A673 (cell line): ENCODE measurements around the gene PLA2G2A. TPM values are rescaled to one million over a fixed set of nuclear protein-coding genes. Genes with fewer than 3 reads are reported as not detected.

ENCODE experiments used
- BruUV-seq: library from RNA; stranded (reverse); fragments of 400-500 nt; replicated peaks from 2 replicates; lab custom pipeline; 2021; lab: Mats Ljungman, UMichigan
- CTCF ChIA-PET: fragments of 300-600 bp; sonication (Branson Sonifier 250); formaldehyde crosslinking; loops from one replicate; lab custom pipeline; 2022; ENCODE audit warnings: antibody characterized with exemption; lab: Charles Lee
- POLR2A ChIA-PET: fragments of 300-600 bp; sonication (Branson Sonifier 250); formaldehyde crosslinking; loops from one replicate; lab custom pipeline; 2022; ENCODE audit warnings: antibody characterized with exemption; ENCODE audit not compliant: low non-redundant PET; lab: Charles Lee
- DNase-seq: peaks from one replicate; pipeline ENCODE4 v3.0.0-alpha.2; 2015; ENCODE audit warnings: low spot score
- H3K27ac ChIP-seq: fragments of 200-600 bp; sonication (generic); 2 replicates; pipeline ENCODE4 v1.5.1; 2016; ENCODE audit warnings: mixed run types, low read depth, mild to moderate bottlenecking, mixed read lengths, antibody characterized with exemption, low read length; ENCODE audit not compliant: poor library complexity, severe bottlenecking
- H3K27me3 ChIP-seq: fragments of 200-600 bp; sonication (generic); replicated peaks from 2 replicates; pipeline ENCODE4 v1.6.1; 2017; ENCODE audit warnings: mixed run types, low read depth, mild to moderate bottlenecking, mixed read lengths, antibody characterized with exemption, low read length; ENCODE audit not compliant: insufficient read depth, poor library complexity
- H3K36me3 ChIP-seq: fragments of 200-600 bp; sonication (generic); 2 replicates; pipeline ENCODE4 v1.6.1; 2016; ENCODE audit warnings: mixed run types, mild to moderate bottlenecking, mixed read lengths, antibody characterized with exemption, low read length; ENCODE audit not compliant: insufficient read depth, poor library complexity, severe bottlenecking
- H3K4me1 ChIP-seq: fragments of 200-600 bp; sonication (generic); 2 replicates; pipeline ENCODE4 v1.6.1; 2017; ENCODE audit warnings: mixed run types, mild to moderate bottlenecking, mixed read lengths, antibody characterized with exemption, low read length; ENCODE audit not compliant: insufficient read depth, poor library complexity, severe bottlenecking
- H3K4me3 ChIP-seq: fragments of 200-600 bp; sonication (generic); 2 replicates; pipeline ENCODE4 v1.5.1; 2016; ENCODE audit warnings: low read depth, mixed run types, mild to moderate bottlenecking, mixed read lengths, low read length; ENCODE audit not compliant: poor library complexity, severe bottlenecking
- H3K9me3 ChIP-seq: fragments of 200-600 bp; sonication (generic); 2 replicates; pipeline ENCODE4 v1.6.1; 2016; ENCODE audit warnings: mixed run types, low read depth, mild to moderate bottlenecking, mixed read lengths, antibody characterized with exemption, low read length; ENCODE audit not compliant: poor library complexity, severe bottlenecking
- CTCF ChIP-seq: fragments of 300-800, 200-600 bp; sonication (generic); conservative IDR thresholded peaks from 2 replicates; pipeline ENCODE4 v1.5.1; 2017; ENCODE audit warnings: low read depth, mild to moderate bottlenecking, antibody characterized with exemption, low read length, moderate library complexity, mixed read lengths
- EZH2 ChIP-seq: fragments of 200-600 bp; sonication (generic); IDR thresholded peaks from 2 replicates; pipeline ENCODE4 v1.6.1; 2017; ENCODE audit warnings: borderline replicate concordance, low read depth, mild to moderate bottlenecking, mixed read lengths, antibody characterized with exemption, low read length; ENCODE audit not compliant: poor library complexity, severe bottlenecking
- intact Hi-C: fragments of 100-400 bp; cut with micrococcal nuclease; formaldehyde crosslinking; loops from one replicate; pipeline ENCODE4 v1.10.0; 2022; ENCODE audit not compliant: unreplicated experiment
- total RNA-seq: library from RNA; stranded (reverse); gene quantifications from 2 replicates; pipeline ENCODE4 v1.2.3, GENCODE V29; 2021

The PLA2G2A gene
- total RNA-seq, 1 experiment from 2014 or later: not detected

DNA sequence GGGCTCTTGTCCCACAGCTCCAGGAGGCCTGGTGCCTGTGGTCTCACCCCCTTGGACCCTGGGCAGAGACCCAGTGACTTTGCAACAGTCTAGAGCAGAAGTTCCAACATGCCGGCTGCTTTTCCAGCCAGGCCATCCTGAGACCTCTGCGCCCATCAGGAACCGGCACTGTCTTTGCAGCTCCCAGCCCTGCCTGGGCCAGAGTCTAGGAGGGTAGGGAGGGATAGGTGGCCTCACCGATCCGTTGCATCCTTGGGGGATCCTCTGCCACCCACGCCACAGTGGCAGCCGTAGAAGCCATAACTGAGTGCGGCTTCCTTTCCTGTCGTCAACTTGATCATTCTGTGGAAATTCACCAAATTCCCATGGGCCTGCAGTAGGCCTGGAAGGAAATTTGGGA lies 1.3 kb downstream of the PLA2G2A start:
- POLR2A ChIA-PET: no interaction called here
- Histone ChIP-seq H3K4me3 (no peak overlapping the region), H3K4me1 (no peaks in the 10 kb centered on the region), H3K9me3 (no peaks in the 10 kb centered on the region), H3K27ac (no peak overlapping the region), H3K36me3 (no peaks in the 10 kb centered on the region), H3K27me3 (peaks cover 10% of the 10 kb centered on the region)
- TF ChIP-seq EZH2 (no peak), CTCF (no peak)
- CTCF ChIA-PET: no interaction called here
- DNase-seq: no peak
- intact Hi-C loops: loop anchor here (10.0 kb wide), 1 partner anchor 177 kb away; no protein-coding TSS in a partner anchor
- BruUV-seq: no TSS peak

GRCh38 chr1:19976317-19977003 lies 3.0 kb downstream of the PLA2G2A start:
- Histone ChIP-seq H3K27ac (no peak overlapping the region), H3K36me3 (no peaks in the 10 kb centered on the region), H3K4me1 (no peaks in the 10 kb centered on the region), H3K4me3 (no peak overlapping the region), H3K27me3 (peaks cover 7% of the 10 kb centered on the region), H3K9me3 (no peaks in the 10 kb centered on the region)
- intact Hi-C loops: loop anchor here (10.0 kb wide), 1 partner anchor 178 kb away; no protein-coding TSS in a partner anchor
- no peak for TF ChIP-seq CTCF
- TF ChIP-seq EZH2: no peak
- POLR2A ChIA-PET: no interaction called here
- no peak for DNase-seq
- BruUV-seq: no TSS peak
- CTCF ChIA-PET: interaction anchor here (0.6 kb wide), 1 partner anchor 26 kb away, joined by 7 read pairs; no protein-coding TSS in a partner anchor

DNA sequence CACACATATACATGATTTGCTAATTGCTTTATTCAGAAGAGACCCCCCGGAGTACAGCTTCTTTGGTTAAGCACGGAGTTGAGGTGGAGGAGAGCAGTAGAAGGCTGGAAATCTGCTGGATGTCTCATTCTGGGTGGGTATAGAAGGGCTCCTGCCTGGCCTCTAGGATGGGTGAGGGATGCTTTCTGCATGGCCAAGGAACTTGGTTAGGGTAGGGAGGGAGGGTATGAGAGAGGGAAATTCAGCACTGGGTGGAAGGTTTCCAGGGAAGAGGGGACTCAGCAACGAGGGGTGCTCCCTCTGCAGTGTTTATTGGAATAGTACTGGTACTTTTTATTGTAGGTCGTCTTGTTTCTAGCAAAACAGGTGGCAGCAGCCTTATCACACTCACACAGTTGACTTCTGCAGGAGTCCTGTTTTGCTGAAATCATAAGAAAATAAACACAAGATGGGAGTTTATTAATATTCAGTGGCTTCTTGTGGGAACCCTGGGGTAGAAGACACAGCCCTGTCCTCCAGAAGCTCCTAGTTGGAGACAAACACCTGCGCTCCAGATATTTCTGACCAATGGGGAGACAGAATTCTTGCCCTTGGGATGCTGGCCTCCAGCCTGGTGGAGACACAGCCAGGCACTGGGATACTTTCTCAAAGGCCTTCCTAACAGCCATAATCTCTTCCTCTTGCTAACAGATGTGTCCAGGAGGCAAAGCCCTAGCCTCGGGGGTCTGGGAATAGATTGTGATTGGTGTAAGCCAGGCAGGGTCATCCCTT lies 3.8 kb downstream of the PLA2G2A start:
- DNase-seq: no peak
- Histone ChIP-seq H3K27me3 (peaks cover 4% of the 10 kb centered on the region), H3K4me3 (no peak overlapping the region), H3K27ac (no peak overlapping the region), H3K4me1 (no peaks in the 10 kb centered on the region), H3K9me3 (no peaks in the 10 kb centered on the region), H3K36me3 (no peaks in the 10 kb centered on the region)
- TF ChIP-seq EZH2: no peak
- no peak for TF ChIP-seq CTCF
- ChIA-PET POLR2A (interaction anchor here (0.6 to 0.9 kb wide), 2 partner anchors 9 to 101 kb away, joined by 3 read pairs; no protein-coding TSS in a partner anchor), CTCF (interaction anchor here (0.9 to 1.1 kb wide), 3 partner anchors 36 to 220 kb away, joined by 3 to 4 read pairs (median 3); no protein-coding TSS in a partner anchor)
- intact Hi-C loops: loop anchor here (10.0 kb wide), 1 partner anchor 179 kb away; no protein-coding TSS in a partner anchor
- no TSS peak for BruUV-seq
